Erythroblast (primary cell): ENCODE data around the gene RBM44.

ENCODE experiments used
- GATA1 ChIP-seq: IDR thresholded peaks from 2 replicates; pipeline ENCODE4 v1.6.1; 2011; ENCODE audit warnings: low read depth, mild to moderate bottlenecking, control low read depth, low read length, moderate library complexity
- POLR2A ChIP-seq: IDR thresholded peaks from 2 replicates; pipeline ENCODE4 v1.6.1; 2011; ENCODE audit warnings: mild to moderate bottlenecking, low read length

DNA sequence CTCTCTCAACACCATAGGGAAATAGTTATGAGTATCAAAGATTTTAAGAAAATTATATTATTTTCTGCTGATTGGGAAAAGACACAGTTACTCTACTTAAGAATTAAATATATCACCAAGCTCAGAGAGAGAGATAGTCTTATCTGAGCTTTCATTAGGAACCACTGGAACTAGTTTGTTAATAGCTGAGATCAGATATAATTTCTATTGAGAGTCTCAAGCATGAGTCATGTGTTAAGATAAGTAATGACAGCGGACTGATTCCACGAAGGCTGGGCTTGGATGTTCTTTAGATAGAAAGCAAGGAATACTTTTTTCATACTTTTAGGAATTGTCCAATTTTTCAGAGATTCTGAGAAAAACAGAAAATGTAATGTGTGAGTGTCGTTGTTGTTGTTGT, 44.4 kb upstream of the RBM44 start:
- TF ChIP-seq POLR2A, result no peak
- TF ChIP-seq GATA1, result no peak
